Astrocyte (in vitro differentiated cells and primary cell): ENCODE measurements around the gene XYLT1.

Experiments used
- CTCF ChIP-seq: IDR thresholded peaks from 2 replicates; pipeline ENCODE4 v1.5.1; 2011; ENCODE audit warnings: low read depth, mild to moderate bottlenecking, inconsistent platforms, low read length, moderate library complexity; ENCODE audit not compliant: insufficient read depth
- EZH2 ChIP-seq: IDR thresholded peaks from 2 replicates; pipeline ENCODE4 v1.6.1; 2012; ENCODE audit warnings: mild to moderate bottlenecking, low read length, inconsistent platforms; ENCODE audit not compliant: insufficient read depth

- no peak for TF ChIP-seq CTCF
- no peak for TF ChIP-seq EZH2
These were observed 28.6 kb upstream of the XYLT1 start for GRCh38 chr16:17499223-17499902.
